ENCODE measurements around the gene DOHH. TPM values are rescaled to one million over a fixed set of nuclear protein-coding genes. Genes with fewer than 3 reads are reported as not detected.

DOHH gene
- total RNA-seq, 1 donor from 2014 or later: 15.0 TPM

- no peak for DNase-seq (ENCODE audit: extremely low spot score in 2 of 2)
- Histone ChIP-seq H3K9me3 (no peaks in the 10 kb centered on the region), H3K27me3 (no peaks in the 10 kb centered on the region), H3K4me3 (no peak overlapping the region), H3K36me3 (no peaks in the 10 kb centered on the region), H3K27ac (no peak overlapping the region), H3K4me1 (no peaks in the 10 kb centered on the region)
- TF ChIP-seq POLR2A (IDR thresholded peaks at IDR 0.05): no peak
- TF ChIP-seq CTCF (IDR thresholded peaks at IDR 0.05): no peak
- no peak for TF ChIP-seq POLR2AphosphoS5 (IDR thresholded peaks at IDR 0.05; ENCODE audit: insufficient read depth in 1 of 2, low read depth in 1 of 2)
- intact Hi-C loops (cut with DNase I): loop anchor here (5.0 kb wide), 1 partner anchor 399 kb away; no protein-coding TSS in a partner anchor
These were observed 22.5 kb downstream of the DOHH start for GRCh38 chr19:3477951-3478350.

GRCh38 chr19:3477506-3477905 is 23.0 kb downstream of the DOHH start:
- no peak for DNase-seq (ENCODE audit: extremely low spot score in 2 of 2)
- H3K4me3 ChIP-seq: no peak overlapping the region
- H3K27me3 ChIP-seq: no peaks in the 10 kb centered on the region
- H3K36me3 ChIP-seq: no peaks in the 10 kb centered on the region
- no peak overlapping the region for H3K27ac ChIP-seq
- H3K4me1 ChIP-seq: no peaks in the 10 kb centered on the region
- no peaks in the 10 kb centered on the region for H3K9me3 ChIP-seq
- TF ChIP-seq POLR2AphosphoS5 (IDR thresholded peaks at IDR 0.05; ENCODE audit: insufficient read depth in 1 of 2, low read depth in 1 of 2): no peak
- no peak for TF ChIP-seq CTCF (IDR thresholded peaks at IDR 0.05)
- no peak for TF ChIP-seq POLR2A (IDR thresholded peaks at IDR 0.05)
- intact Hi-C loops (cut with DNase I): loop anchor here (5.0 kb wide), 1 partner anchor 400 kb away; no protein-coding TSS in a partner anchor

- H3K4me3 ChIP-seq: no peak overlapping the region
- no peak overlapping the region for H3K27ac ChIP-seq
- intact Hi-C loops (cut with DNase I): loop anchor here (5.0 kb wide), 1 partner anchor 400 kb away; no protein-coding TSS in a partner anchor
- no peak for TF ChIP-seq POLR2AphosphoS5 (IDR thresholded peaks at IDR 0.05; ENCODE audit: insufficient read depth in 1 of 2, low read depth in 1 of 2)
- no peak for TF ChIP-seq POLR2A (IDR thresholded peaks at IDR 0.05)
- TF ChIP-seq CTCF (IDR thresholded peaks at IDR 0.05): no peak
- DNase-seq (ENCODE audit: extremely low spot score in 2 of 2): no peak
- no peaks in the 10 kb centered on the region for H3K4me1 ChIP-seq
- H3K9me3 ChIP-seq: no peaks in the 10 kb centered on the region
- no peaks in the 10 kb centered on the region for H3K36me3 ChIP-seq
- H3K27me3 ChIP-seq: no peaks in the 10 kb centered on the region
These were observed 23.6 kb downstream of the DOHH start for GRCh38 chr19:3476830-3477229.

GRCh38 chr19:3475449-3475848 is 25.0 kb downstream of the DOHH start:
- no peak overlapping the region for H3K4me3 ChIP-seq
- no peak overlapping the region for H3K27ac ChIP-seq
- H3K36me3 ChIP-seq: no peaks in the 10 kb centered on the region
- no peaks in the 10 kb centered on the region for H3K27me3 ChIP-seq
- TF ChIP-seq POLR2AphosphoS5 (IDR thresholded peaks at IDR 0.05; ENCODE audit: insufficient read depth in 1 of 2, low read depth in 1 of 2) (no peak), CTCF (IDR thresholded peaks at IDR 0.05) (no peak), POLR2A (IDR thresholded peaks at IDR 0.05) (no peak)
- no peaks in the 10 kb centered on the region for H3K9me3 ChIP-seq
- H3K4me1 ChIP-seq: peaks cover 8% of the 10 kb centered on the region
- no peak for DNase-seq (ENCODE audit: extremely low spot score in 2 of 2)
- intact Hi-C loops (cut with DNase I): loop anchor here (5.0 kb wide), 1 partner anchor 402 kb away; no protein-coding TSS in a partner anchor

GRCh38 chr19:3474614-3475013 is 25.9 kb downstream of the DOHH start:
- Histone ChIP-seq H3K4me3 (no peak overlapping the region), H3K27ac (no peak overlapping the region), H3K36me3 (no peaks in the 10 kb centered on the region), H3K9me3 (no peaks in the 10 kb centered on the region), H3K27me3 (no peaks in the 10 kb centered on the region), H3K4me1 (peaks cover 8% of the 10 kb centered on the region)
- intact Hi-C loops (cut with DNase I): loop anchor here (5.0 kb wide), 2 partner anchors 152 to 403 kb away; no protein-coding TSS in a partner anchor
- DNase-seq (ENCODE audit: extremely low spot score in 2 of 2): no peak
- TF ChIP-seq CTCF (IDR thresholded peaks at IDR 0.05) (no peak), POLR2AphosphoS5 (IDR thresholded peaks at IDR 0.05; ENCODE audit: insufficient read depth in 1 of 2, low read depth in 1 of 2) (no peak), POLR2A (IDR thresholded peaks at IDR 0.05) (no peak)

Data from vagina (tissue), 2 donors.